WTC11 (cell line): ENCODE results near the gene NUP210L. TPM values are rescaled to one million over a fixed set of nuclear protein-coding genes. Genes with fewer than 3 reads are reported as not detected.
A peak's percentile ranks its signal among the peaks of the same experiment; 100 is the strongest.
"Not testable (repeated sequence)": the region's sequence is repeated elsewhere in the genome, so short reads cannot be mapped to it uniquely, and the experiment has no call there.

Experiments
- ATAC-seq: fragments of 200-7000 bp; cut with Tn5 transposase; 2 replicates; pipeline ENCODE4 v1.10.0; 2021; ENCODE audit warnings: mild to moderate bottlenecking, moderate library complexity
- CTCF ChIA-PET: fragments of 300-600 bp; sonication (Branson Sonifier 250); formaldehyde crosslinking; loops from one replicate; lab custom pipeline; 2021; ENCODE audit warnings: antibody characterized with exemption; lab: Charles Lee
- POLR2A ChIA-PET: fragments of 350-600 bp; sonication (Branson Sonifier 250); formaldehyde crosslinking; loops from one replicate; lab custom pipeline; 2021; ENCODE audit warnings: antibody characterized with exemption; lab: Charles Lee
- DNase-seq: peaks from one replicate; pipeline ENCODE4 v3.0.0; 2021; ENCODE audit warnings: low spot score
- H3K27ac Mint-ChIP-seq: 2 replicates; pipeline ENCODE4 v1.8.0; 2021; ENCODE audit warnings: mixed read lengths
- H3K27me3 Mint-ChIP-seq: 2 replicates; pipeline ENCODE4 v1.8.0; 2021; ENCODE audit warnings: low read depth, mild to moderate bottlenecking, moderate library complexity, mixed read lengths
- H3K36me3 Mint-ChIP-seq: 2 replicates; pipeline ENCODE4 v1.8.0; 2021; ENCODE audit warnings: mixed read lengths
- H3K4me1 Mint-ChIP-seq: 2 replicates; pipeline ENCODE4 v1.8.0; 2022; ENCODE audit warnings: mixed read lengths
- H3K4me3 Mint-ChIP-seq: 2 replicates; pipeline ENCODE4 v1.8.0; 2021; ENCODE audit warnings: mild to moderate bottlenecking, moderate library complexity, mixed read lengths
- H3K9me3 Mint-ChIP-seq: 2 replicates; pipeline ENCODE4 v1.8.0; 2021; ENCODE audit warnings: mixed read lengths
- ELF4 ChIP-seq: sonication (generic); formaldehyde crosslinking; IDR thresholded peaks from 2 replicates; pipeline ENCODE4 v1.8.1; 2022; ENCODE audit warnings: low read depth, mild to moderate bottlenecking, moderate library complexity, missing genetic modification reagents
- IRF2 ChIP-seq: sonication (generic); formaldehyde crosslinking; IDR thresholded peaks from 2 replicates; pipeline ENCODE4 v1.8.0; 2022; ENCODE audit warnings: low read depth, missing genetic modification reagents, borderline replicate concordance
- JAZF1 ChIP-seq: fragments of 250-450 bp; sonication (Bioruptor Pico); IDR thresholded peaks from 2 replicates; pipeline ENCODE4 v1.9.0; 2021; ENCODE audit warnings: moderate library complexity, mild to moderate bottlenecking, inconsistent platforms
- SMAD3 ChIP-seq: sonication (generic); formaldehyde crosslinking; IDR thresholded peaks from 2 replicates; pipeline ENCODE4 v1.8.0; 2022; ENCODE audit warnings: missing genetic modification reagents, mild to moderate bottlenecking, borderline replicate concordance
- TP53 ChIP-seq: sonication (generic); formaldehyde crosslinking; IDR thresholded peaks from 2 replicates; pipeline ENCODE4 v1.8.1; 2023; ENCODE audit warnings: mild to moderate bottlenecking, missing genetic modification reagents
- ZNF671 ChIP-seq: fragments of 250-450 bp; sonication (Bioruptor Pico); IDR thresholded peaks from 2 replicates; pipeline ENCODE4 v1.8.0; 2021; ENCODE audit warnings: mild to moderate bottlenecking
- total RNA-seq: library from RNA; stranded (reverse); gene quantifications from 3 replicates; pipeline ENCODE4 v1.2.3, GENCODE V29; 2021
- TF ChIP-seq, protein P1 (sequence below): sonication (generic); formaldehyde crosslinking; IDR thresholded peaks from 2 replicates; pipeline ENCODE4 v1.8.1; 2023; ENCODE audit warnings: mild to moderate bottlenecking, missing genetic modification reagents
- TF ChIP-seq, protein P2 (sequence below): fragments of 200-600 bp; IDR thresholded peaks from 2 replicates; pipeline ENCODE4 v1.8.0; 2022; ENCODE audit warnings: antibody characterized with exemption
- TF ChIP-seq, protein P3 (sequence below): fragments of 250-450 bp; sonication (Bioruptor Pico); IDR thresholded peaks from 2 replicates; pipeline ENCODE4 v1.9.0; 2021; ENCODE audit warnings: mild to moderate bottlenecking
- TF ChIP-seq, protein P4 (sequence below): sonication (generic); formaldehyde crosslinking; IDR thresholded peaks from 2 replicates; pipeline ENCODE4 v1.8.0; 2023; ENCODE audit warnings: missing genetic modification reagents, mild to moderate bottlenecking, borderline replicate concordance
- TF ChIP-seq, protein P5 (sequence below): sonication (generic); formaldehyde crosslinking; IDR thresholded peaks from 2 replicates; pipeline ENCODE4 v1.8.1; 2023; ENCODE audit warnings: mild to moderate bottlenecking, missing genetic modification reagents, moderate library complexity
- TF ChIP-seq, protein P6 (sequence below): sonication (generic); formaldehyde crosslinking; IDR thresholded peaks from 2 replicates; pipeline ENCODE4 v1.8.0; 2022; ENCODE audit warnings: mild to moderate bottlenecking, missing genetic modification reagents
- TF ChIP-seq, protein P7 (sequence below): sonication (generic); formaldehyde crosslinking; IDR thresholded peaks from 2 replicates; pipeline ENCODE4 v1.8.1; 2022; ENCODE audit warnings: mild to moderate bottlenecking, moderate library complexity, missing genetic modification reagents

Gene NUP210L
- total RNA-seq, 1 experiment from 2014 or later = 0.02 TPM

DNA sequence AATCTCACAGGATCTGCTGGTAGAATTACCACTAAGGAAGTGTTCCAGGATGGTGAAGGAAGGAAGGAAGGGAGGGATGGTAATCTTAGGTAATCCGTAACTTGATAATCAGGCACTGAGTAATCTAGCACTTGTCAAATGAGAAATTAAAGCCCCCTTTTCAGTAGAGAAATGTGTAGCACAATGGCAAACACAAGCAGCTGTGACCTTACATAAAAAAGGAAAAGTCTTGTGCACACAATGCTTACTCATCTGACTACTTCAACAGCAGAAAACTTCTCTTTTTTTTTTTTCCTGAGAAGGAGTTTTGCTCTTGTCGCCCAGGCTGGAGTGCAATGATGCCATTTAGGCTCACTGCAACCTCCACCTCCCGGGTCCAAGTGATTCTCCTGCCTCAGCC, 6.1 kb downstream of the NUP210L start (continued):
- TF ChIP-seq, protein P1, sequence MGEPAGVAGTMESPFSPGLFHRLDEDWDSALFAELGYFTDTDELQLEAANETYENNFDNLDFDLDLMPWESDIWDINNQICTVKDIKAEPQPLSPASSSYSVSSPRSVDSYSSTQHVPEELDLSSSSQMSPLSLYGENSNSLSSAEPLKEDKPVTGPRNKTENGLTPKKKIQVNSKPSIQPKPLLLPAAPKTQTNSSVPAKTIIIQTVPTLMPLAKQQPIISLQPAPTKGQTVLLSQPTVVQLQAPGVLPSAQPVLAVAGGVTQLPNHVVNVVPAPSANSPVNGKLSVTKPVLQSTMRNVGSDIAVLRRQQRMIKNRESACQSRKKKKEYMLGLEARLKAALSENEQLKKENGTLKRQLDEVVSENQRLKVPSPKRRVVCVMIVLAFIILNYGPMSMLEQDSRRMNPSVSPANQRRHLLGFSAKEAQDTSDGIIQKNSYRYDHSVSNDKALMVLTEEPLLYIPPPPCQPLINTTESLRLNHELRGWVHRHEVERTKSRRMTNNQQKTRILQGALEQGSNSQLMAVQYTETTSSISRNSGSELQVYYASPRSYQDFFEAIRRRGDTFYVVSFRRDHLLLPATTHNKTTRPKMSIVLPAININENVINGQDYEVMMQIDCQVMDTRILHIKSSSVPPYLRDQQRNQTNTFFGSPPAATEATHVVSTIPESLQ = no peak
- TF ChIP-seq, all 79 proteins: peak for 0

DNA sequence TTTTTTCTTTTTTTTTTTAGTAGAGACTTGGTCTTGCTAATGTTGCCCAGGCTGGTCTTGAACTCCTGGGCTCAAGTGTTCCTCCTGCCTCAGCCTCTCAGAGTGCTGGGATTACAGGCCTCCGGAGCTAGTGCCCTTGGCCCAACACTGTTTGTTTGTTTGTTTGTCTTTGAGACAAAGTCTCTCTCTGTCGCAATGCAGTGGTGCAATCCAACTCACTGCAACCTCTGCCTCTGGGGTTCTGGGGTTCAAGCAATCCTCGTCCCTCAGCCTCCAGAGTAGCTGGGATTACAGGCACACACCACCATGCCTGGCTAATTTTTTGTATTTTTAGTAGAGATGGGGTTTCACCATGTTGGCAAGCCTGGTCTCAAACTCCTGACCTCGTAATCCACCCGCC, 7.4 kb downstream of the NUP210L start:
- H3K27me3 Mint-ChIP-seq, H3K36me3 Mint-ChIP-seq, CTCF ChIA-PET, H3K4me3 Mint-ChIP-seq, H3K27ac Mint-ChIP-seq, ATAC-seq, H3K9me3 Mint-ChIP-seq, DNase-seq, H3K4me1 Mint-ChIP-seq, POLR2A ChIA-PET: not testable (repeated sequence)

DNA sequence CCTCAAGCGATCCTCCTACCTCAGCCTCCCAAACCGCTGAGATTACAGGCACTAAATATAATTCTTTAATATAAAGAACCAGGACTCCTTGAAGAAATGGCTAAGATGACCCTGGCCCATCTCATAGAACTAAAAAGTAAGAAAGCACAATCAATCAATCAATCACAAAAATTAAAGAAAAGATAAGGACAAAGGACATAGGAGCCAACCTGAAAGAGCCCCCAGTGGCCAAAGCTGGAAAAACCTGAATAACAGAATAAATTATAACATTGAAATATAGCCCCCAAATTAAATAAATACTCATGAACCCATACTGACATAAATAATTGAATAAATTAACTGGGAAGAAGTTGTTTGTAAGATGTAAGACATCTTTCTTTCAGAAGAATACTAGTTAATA, 8.9 kb downstream of the NUP210L start:
- Mint-ChIP-seq H3K27ac (no peak overlapping the region), H3K4me3 (no peak overlapping the region), H3K9me3 (no peaks in the 10 kb centered on the region), H3K27me3 (no peaks in the 10 kb centered on the region), H3K4me1 (no peaks in the 10 kb centered on the region), H3K36me3 (no peaks in the 10 kb centered on the region)
- CTCF ChIA-PET = interaction anchor here (1.0 to 1.8 kb wide), 4 partner anchors 9 to 122 kb away, joined by 3 to 12 read pairs (median 6); no protein-coding TSS in a partner anchor
- DNase-seq = no peak
- POLR2A ChIA-PET = no interaction called here
- no peak for ATAC-seq
- TF ChIP-seq SMAD3 = no peak
- TF ChIP-seq, protein P2, sequence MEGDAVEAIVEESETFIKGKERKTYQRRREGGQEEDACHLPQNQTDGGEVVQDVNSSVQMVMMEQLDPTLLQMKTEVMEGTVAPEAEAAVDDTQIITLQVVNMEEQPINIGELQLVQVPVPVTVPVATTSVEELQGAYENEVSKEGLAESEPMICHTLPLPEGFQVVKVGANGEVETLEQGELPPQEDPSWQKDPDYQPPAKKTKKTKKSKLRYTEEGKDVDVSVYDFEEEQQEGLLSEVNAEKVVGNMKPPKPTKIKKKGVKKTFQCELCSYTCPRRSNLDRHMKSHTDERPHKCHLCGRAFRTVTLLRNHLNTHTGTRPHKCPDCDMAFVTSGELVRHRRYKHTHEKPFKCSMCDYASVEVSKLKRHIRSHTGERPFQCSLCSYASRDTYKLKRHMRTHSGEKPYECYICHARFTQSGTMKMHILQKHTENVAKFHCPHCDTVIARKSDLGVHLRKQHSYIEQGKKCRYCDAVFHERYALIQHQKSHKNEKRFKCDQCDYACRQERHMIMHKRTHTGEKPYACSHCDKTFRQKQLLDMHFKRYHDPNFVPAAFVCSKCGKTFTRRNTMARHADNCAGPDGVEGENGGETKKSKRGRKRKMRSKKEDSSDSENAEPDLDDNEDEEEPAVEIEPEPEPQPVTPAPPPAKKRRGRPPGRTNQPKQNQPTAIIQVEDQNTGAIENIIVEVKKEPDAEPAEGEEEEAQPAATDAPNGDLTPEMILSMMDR = 0 out of 2 replicates have a peak, but pooled peaks have one; percentile 22

DNA sequence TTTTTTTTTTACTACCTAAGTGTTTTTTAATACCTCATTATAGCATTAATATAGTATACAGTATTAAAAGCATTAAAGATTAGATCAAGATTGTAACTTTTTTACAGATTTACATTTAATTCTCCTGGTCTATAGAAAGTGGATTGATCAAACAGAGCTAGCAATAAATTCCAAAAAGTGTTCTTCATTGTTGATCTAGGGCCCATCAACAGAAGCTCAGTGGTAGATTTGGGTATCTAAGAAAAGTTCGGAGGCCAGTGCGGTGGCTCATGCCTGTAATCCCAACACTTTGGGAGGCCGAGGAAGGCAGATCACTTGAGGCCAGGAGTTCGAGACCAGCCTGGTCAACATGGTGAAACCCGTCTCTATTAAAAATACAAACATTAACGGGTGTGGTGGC, 12.5 kb downstream of the NUP210L start:
- ATAC-seq (no peak), DNase-seq (no peak)
- ChIA-PET CTCF (interaction anchor here (0.9 to 2.1 kb wide), 2 partner anchors 23 to 193 kb away, joined by 3 to 9 read pairs; no protein-coding TSS in a partner anchor), POLR2A (no interaction called here)
- H3K4me1 Mint-ChIP-seq = no peaks in the 10 kb centered on the region
- H3K27me3 Mint-ChIP-seq = no peaks in the 10 kb centered on the region
- no peak overlapping the region for H3K27ac Mint-ChIP-seq
- TF ChIP-seq JAZF1 (CRISPR knock-in tag) = no peak
- TF ChIP-seq, protein P3, sequence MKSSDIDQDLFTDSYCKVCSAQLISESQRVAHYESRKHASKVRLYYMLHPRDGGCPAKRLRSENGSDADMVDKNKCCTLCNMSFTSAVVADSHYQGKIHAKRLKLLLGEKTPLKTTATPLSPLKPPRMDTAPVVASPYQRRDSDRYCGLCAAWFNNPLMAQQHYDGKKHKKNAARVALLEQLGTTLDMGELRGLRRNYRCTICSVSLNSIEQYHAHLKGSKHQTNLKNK (CRISPR knock-in tag) = no peak
- TF ChIP-seq, protein P4, sequence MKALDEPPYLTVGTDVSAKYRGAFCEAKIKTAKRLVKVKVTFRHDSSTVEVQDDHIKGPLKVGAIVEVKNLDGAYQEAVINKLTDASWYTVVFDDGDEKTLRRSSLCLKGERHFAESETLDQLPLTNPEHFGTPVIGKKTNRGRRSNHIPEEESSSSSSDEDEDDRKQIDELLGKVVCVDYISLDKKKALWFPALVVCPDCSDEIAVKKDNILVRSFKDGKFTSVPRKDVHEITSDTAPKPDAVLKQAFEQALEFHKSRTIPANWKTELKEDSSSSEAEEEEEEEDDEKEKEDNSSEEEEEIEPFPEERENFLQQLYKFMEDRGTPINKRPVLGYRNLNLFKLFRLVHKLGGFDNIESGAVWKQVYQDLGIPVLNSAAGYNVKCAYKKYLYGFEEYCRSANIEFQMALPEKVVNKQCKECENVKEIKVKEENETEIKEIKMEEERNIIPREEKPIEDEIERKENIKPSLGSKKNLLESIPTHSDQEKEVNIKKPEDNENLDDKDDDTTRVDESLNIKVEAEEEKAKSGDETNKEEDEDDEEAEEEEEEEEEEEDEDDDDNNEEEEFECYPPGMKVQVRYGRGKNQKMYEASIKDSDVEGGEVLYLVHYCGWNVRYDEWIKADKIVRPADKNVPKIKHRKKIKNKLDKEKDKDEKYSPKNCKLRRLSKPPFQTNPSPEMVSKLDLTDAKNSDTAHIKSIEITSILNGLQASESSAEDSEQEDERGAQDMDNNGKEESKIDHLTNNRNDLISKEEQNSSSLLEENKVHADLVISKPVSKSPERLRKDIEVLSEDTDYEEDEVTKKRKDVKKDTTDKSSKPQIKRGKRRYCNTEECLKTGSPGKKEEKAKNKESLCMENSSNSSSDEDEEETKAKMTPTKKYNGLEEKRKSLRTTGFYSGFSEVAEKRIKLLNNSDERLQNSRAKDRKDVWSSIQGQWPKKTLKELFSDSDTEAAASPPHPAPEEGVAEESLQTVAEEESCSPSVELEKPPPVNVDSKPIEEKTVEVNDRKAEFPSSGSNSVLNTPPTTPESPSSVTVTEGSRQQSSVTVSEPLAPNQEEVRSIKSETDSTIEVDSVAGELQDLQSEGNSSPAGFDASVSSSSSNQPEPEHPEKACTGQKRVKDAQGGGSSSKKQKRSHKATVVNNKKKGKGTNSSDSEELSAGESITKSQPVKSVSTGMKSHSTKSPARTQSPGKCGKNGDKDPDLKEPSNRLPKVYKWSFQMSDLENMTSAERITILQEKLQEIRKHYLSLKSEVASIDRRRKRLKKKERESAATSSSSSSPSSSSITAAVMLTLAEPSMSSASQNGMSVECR (CRISPR knock-in tag) = no peak
- TF ChIP-seq ZNF671 (CRISPR knock-in tag) = no peak
- no peak for TF ChIP-seq IRF2 (CRISPR knock-in tag)
- TF ChIP-seq, protein P5, sequence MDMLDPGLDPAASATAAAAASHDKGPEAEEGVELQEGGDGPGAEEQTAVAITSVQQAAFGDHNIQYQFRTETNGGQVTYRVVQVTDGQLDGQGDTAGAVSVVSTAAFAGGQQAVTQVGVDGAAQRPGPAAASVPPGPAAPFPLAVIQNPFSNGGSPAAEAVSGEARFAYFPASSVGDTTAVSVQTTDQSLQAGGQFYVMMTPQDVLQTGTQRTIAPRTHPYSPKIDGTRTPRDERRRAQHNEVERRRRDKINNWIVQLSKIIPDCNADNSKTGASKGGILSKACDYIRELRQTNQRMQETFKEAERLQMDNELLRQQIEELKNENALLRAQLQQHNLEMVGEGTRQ (CRISPR knock-in tag) = no peak
- TF ChIP-seq ELF4 (CRISPR knock-in tag) = no peak
- no peak for TF ChIP-seq TP53 (CRISPR knock-in tag)
- TF ChIP-seq, protein P6, sequence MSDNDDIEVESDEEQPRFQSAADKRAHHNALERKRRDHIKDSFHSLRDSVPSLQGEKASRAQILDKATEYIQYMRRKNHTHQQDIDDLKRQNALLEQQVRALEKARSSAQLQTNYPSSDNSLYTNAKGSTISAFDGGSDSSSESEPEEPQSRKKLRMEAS (CRISPR knock-in tag) = no peak
- TF ChIP-seq, protein P7, sequence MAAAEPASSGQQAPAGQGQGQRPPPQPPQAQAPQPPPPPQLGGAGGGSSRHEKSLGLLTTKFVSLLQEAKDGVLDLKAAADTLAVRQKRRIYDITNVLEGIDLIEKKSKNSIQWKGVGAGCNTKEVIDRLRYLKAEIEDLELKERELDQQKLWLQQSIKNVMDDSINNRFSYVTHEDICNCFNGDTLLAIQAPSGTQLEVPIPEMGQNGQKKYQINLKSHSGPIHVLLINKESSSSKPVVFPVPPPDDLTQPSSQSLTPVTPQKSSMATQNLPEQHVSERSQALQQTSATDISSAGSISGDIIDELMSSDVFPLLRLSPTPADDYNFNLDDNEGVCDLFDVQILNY (CRISPR knock-in tag) = no peak
- no peak overlapping the region for H3K4me3 Mint-ChIP-seq
- H3K9me3 Mint-ChIP-seq = no peaks in the 10 kb centered on the region
- no peaks in the 10 kb centered on the region for H3K36me3 Mint-ChIP-seq
